H9 (cell line): ENCODE data around the gene B3GNT7. TPM values are rescaled to one million over a fixed set of nuclear protein-coding genes. Genes with fewer than 3 reads are reported as not detected.

Source experiments
- DNase-seq: peaks from one replicate; pipeline ENCODE4 v3.0.0-alpha.2; 2017
- H2AFZ ChIP-seq: one replicate; pipeline ENCODE4 v1.6.1; 2013; ENCODE audit warnings: mild to moderate bottlenecking, low read length, control low read depth, moderate library complexity
- H2AK5ac ChIP-seq: 2 replicates; pipeline ENCODE4 v1.6.1; 2013; ENCODE audit warnings: low read length, control low read depth, mixed read lengths; ENCODE audit not compliant: insufficient read length
- H2BK120ac ChIP-seq: one replicate; pipeline ENCODE4 v1.6.1; 2013; ENCODE audit warnings: low read depth, mild to moderate bottlenecking, low read length, control low read depth, inconsistent platforms; ENCODE audit not compliant: poor library complexity, severe bottlenecking
- H2BK12ac ChIP-seq: 2 replicates; pipeline ENCODE4 v1.6.1; 2013; ENCODE audit warnings: low read length, control low read depth, mixed read lengths, low read depth; ENCODE audit not compliant: insufficient read length
- H2BK15ac ChIP-seq: 2 replicates; pipeline ENCODE4 v1.6.1; 2013; ENCODE audit warnings: low read depth, low read length, control low read depth
- H2BK20ac ChIP-seq: one replicate; pipeline ENCODE4 v1.6.1; 2013; ENCODE audit warnings: low read depth, mild to moderate bottlenecking, low read length, control low read depth, inconsistent platforms; ENCODE audit not compliant: poor library complexity, severe bottlenecking
- H2BK5ac ChIP-seq: 2 replicates; pipeline ENCODE4 v1.6.1; 2013; ENCODE audit warnings: low read length, control low read depth, mixed read lengths; ENCODE audit not compliant: insufficient read length
- H3K14ac ChIP-seq: 2 replicates; pipeline ENCODE4 v1.6.1; 2013; ENCODE audit warnings: low read length, control low read depth; ENCODE audit not compliant: insufficient read depth
- H3K18ac ChIP-seq: 2 replicates; pipeline ENCODE4 v1.6.1; 2013; ENCODE audit warnings: low read depth, mild to moderate bottlenecking, mixed read lengths, low read length, control low read depth; ENCODE audit not compliant: insufficient read length
- H3K23ac ChIP-seq: 2 replicates; pipeline ENCODE4 v1.6.1; 2013; ENCODE audit warnings: low read length, control low read depth, mixed read lengths, low read depth; ENCODE audit not compliant: insufficient read length
- H3K23me2 ChIP-seq: 2 replicates; pipeline ENCODE4 v1.6.1; 2013; ENCODE audit warnings: low read depth, mild to moderate bottlenecking, mixed read lengths, low read length, control low read depth; ENCODE audit not compliant: insufficient read length, poor library complexity, severe bottlenecking
- H3K27ac ChIP-seq: 2 replicates; pipeline ENCODE4 v1.5.1; 2013; ENCODE audit warnings: low read length, control low read depth, mixed read lengths, low read depth; ENCODE audit not compliant: insufficient read length
- H3K27me3 ChIP-seq: 2 replicates; pipeline ENCODE4 v1.6.1; 2013; ENCODE audit warnings: low read length, control low read depth, inconsistent platforms; ENCODE audit not compliant: insufficient read depth
- H3K4ac ChIP-seq: 2 replicates; pipeline ENCODE4 v1.6.1; 2013; ENCODE audit warnings: low read depth, mild to moderate bottlenecking, control low read depth, inconsistent platforms, low read length, moderate library complexity
- H3K4me1 ChIP-seq: 2 replicates; pipeline ENCODE4 v1.6.1; 2013; ENCODE audit warnings: low read length, control low read depth, inconsistent platforms; ENCODE audit not compliant: insufficient read depth
- H3K4me2 ChIP-seq: 2 replicates; pipeline ENCODE4 v1.6.1; 2013; ENCODE audit warnings: low read length, control low read depth, mixed read lengths; ENCODE audit not compliant: insufficient read length, insufficient read depth
- H3K56ac ChIP-seq: 2 replicates; pipeline ENCODE4 v1.6.1; 2013; ENCODE audit warnings: low read depth, mild to moderate bottlenecking, mixed read lengths, low read length, control low read depth; ENCODE audit not compliant: insufficient read length
- H3K79me1 ChIP-seq: 2 replicates; pipeline ENCODE4 v1.6.1; 2013; ENCODE audit warnings: low read depth, mild to moderate bottlenecking, moderate library complexity, low read length, control low read depth, inconsistent platforms; ENCODE audit not compliant: insufficient read depth, poor library complexity, severe bottlenecking
- H3K79me2 ChIP-seq: 2 replicates; pipeline ENCODE4 v1.6.1; 2013; ENCODE audit warnings: low read length, control low read depth, inconsistent platforms; ENCODE audit not compliant: insufficient read depth
- H3K9ac ChIP-seq: 2 replicates; pipeline ENCODE4 v1.6.1; 2013; ENCODE audit warnings: low read length, control low read depth, mixed read lengths; ENCODE audit not compliant: insufficient read length; ENCODE audit errors: extremely low read depth
- H3K9me3 ChIP-seq: one replicate; pipeline ENCODE4 v1.6.1; 2013; ENCODE audit warnings: low read depth, low read length, inconsistent platforms; ENCODE audit not compliant: control insufficient read depth
- H3T11ph ChIP-seq: one replicate; pipeline ENCODE4 v1.6.1; 2013; ENCODE audit warnings: mild to moderate bottlenecking, low read length, control low read depth, inconsistent platforms
- H4K20me1 ChIP-seq: one replicate; pipeline ENCODE4 v1.6.1; 2013; ENCODE audit not compliant: control insufficient read depth, insufficient read length, insufficient read depth
- H4K5ac ChIP-seq: 2 replicates; pipeline ENCODE4 v1.6.1; 2013; ENCODE audit warnings: low read depth, mild to moderate bottlenecking, mixed read lengths, low read length, control low read depth; ENCODE audit not compliant: insufficient read length
- H4K8ac ChIP-seq: replicated peaks from 2 replicates; pipeline ENCODE4 v1.6.1; 2013; ENCODE audit warnings: low read length, control low read depth, mixed read lengths, low read depth; ENCODE audit not compliant: insufficient read length
- H4K91ac ChIP-seq: 2 replicates; pipeline ENCODE4 v1.6.1; 2013; ENCODE audit warnings: low read depth, mild to moderate bottlenecking, moderate library complexity, mixed read lengths, low read length, control low read depth; ENCODE audit not compliant: insufficient read length
- H3K27ac Mint-ChIP-seq, 3 experiments: 2 replicates in 2 of 3; 3 replicates in 1 of 3; pipeline ENCODE4 v1.8.0; 2020 to 2021; ENCODE audit warnings: mixed read lengths in 3 of 3, mild to moderate bottlenecking in 1 of 3, moderate library complexity in 1 of 3
- H3K27me3 Mint-ChIP-seq: 2 replicates; pipeline ENCODE4 v1.8.0; 2021; ENCODE audit warnings: low read depth, mild to moderate bottlenecking, moderate library complexity, mixed read lengths
- H3K36me3 Mint-ChIP-seq, 3 experiments: 2 replicates in 2 of 3; 3 replicates in 1 of 3; pipeline ENCODE4 v1.8.0; 2020 to 2021; ENCODE audit warnings: low read depth in 3 of 3, mixed read lengths in 3 of 3; ENCODE audit not compliant: insufficient read depth in 1 of 3
- H3K4me1 Mint-ChIP-seq, 2 experiments: 2 replicates each; pipeline ENCODE4 v1.8.0; 2020; ENCODE audit warnings: mixed read lengths in 2 of 2
- H3K4me3 Mint-ChIP-seq, 2 experiments: 2 replicates in 1 of 2; 3 replicates in 1 of 2; pipeline ENCODE4 v1.8.0; 2020 to 2021; ENCODE audit warnings: mild to moderate bottlenecking in 2 of 2, mixed read lengths in 2 of 2, moderate library complexity in 1 of 2
- H3K9me3 Mint-ChIP-seq, 2 experiments: 2 replicates in 1 of 2; 3 replicates in 1 of 2; pipeline ENCODE4 v1.8.0; 2020; ENCODE audit warnings: mild to moderate bottlenecking in 2 of 2, mixed read lengths in 2 of 2, moderate library complexity in 1 of 2
- CTCF ChIP-seq: fragments of 200-600 bp; sonication (generic); conservative IDR thresholded peaks from 3 replicates; pipeline ENCODE4 v1.8.0; 2021; ENCODE audit warnings: antibody characterized with exemption, mild to moderate bottlenecking
- WGBS: extraction: QIAGEN DNeasy Blood & Tissue Kit; methylation state at CpG from one replicate; pipeline ENCODE4 v1.1.7; 2013; ENCODE audit warnings: missing lambda C conversion rate, low lambda C conversion rate, mixed read lengths; ENCODE audit not compliant: insufficient read length; ENCODE audit errors: extremely low coverage; 5-methylcytosine and 5-hydroxymethylcytosine counted together
- total RNA-seq: library from RNA; stranded (reverse); gene quantifications from 2 replicates; pipeline ENCODE4 v1.2.1, GENCODE V29; 2021

The B3GNT7 gene
- total RNA-seq, 1 experiment from 2014 or later, result 42.2 TPM

GRCh38 chr2:231357931-231358330 is 37.6 kb upstream of the B3GNT7 start:
- Histone ChIP-seq H2BK12ac (no peak overlapping the region), H4K91ac (no peak overlapping the region), H3T11ph (no peak overlapping the region), H2BK5ac (no peak overlapping the region), H3K14ac (no peak overlapping the region; the same call in 1 of the 2 replicates), H2AFZ (no peak overlapping the region), H3K4me2 (no peak overlapping the region), H2AK5ac (no peak overlapping the region), H3K56ac (no peak overlapping the region), H3K79me2 (no peaks in the 10 kb centered on the region), H4K20me1 (no peaks in the 10 kb centered on the region), H3K23ac (no peak overlapping the region), H3K23me2 (no peaks in the 10 kb centered on the region), H2BK120ac (no peak overlapping the region), H3K9ac (no peak overlapping the region), H4K5ac (no peak overlapping the region), H4K8ac (no peak overlapping the region), H3K27ac (no peak overlapping the region), H2BK20ac (no peak overlapping the region), H3K27me3 (no peaks in the 10 kb centered on the region), H3K4me1 (peaks cover 2% of the 10 kb centered on the region; the same call in 1 of the 2 replicates), H3K9me3 (no peaks in the 10 kb centered on the region), H3K18ac (no peak overlapping the region), H3K79me1 (no peaks in the 10 kb centered on the region), H3K4ac (no peak overlapping the region), H2BK15ac (no peak overlapping the region)
- H3K36me3 Mint-ChIP-seq, result peaks cover 3 to 6% (median 5%) of the 10 kb centered on the region in 3 experiments; a peak in 6 of 7 replicates
- DNase-seq, result no peak
- no CpG with 5 or more reads among the region's 4 CpGs for WGBS
- H3K4me3 Mint-ChIP-seq, result no peak overlapping the region
- H3K27ac Mint-ChIP-seq, result peak overlapping the region in 2 of 3 experiments; percentile 35 to 57; a peak in 1 of 7 replicates
- no peak for TF ChIP-seq CTCF
- H3K9me3 Mint-ChIP-seq, result no peaks in the 10 kb centered on the region
- peaks cover 33 to 47% of the 10 kb centered on the region in 2 experiments for H3K4me1 Mint-ChIP-seq
- H3K27me3 Mint-ChIP-seq, result no peaks in the 10 kb centered on the region; the same call in 1 of the 2 replicates
